Measurements from ENCODE around the gene HSD17B1.

DNA sequence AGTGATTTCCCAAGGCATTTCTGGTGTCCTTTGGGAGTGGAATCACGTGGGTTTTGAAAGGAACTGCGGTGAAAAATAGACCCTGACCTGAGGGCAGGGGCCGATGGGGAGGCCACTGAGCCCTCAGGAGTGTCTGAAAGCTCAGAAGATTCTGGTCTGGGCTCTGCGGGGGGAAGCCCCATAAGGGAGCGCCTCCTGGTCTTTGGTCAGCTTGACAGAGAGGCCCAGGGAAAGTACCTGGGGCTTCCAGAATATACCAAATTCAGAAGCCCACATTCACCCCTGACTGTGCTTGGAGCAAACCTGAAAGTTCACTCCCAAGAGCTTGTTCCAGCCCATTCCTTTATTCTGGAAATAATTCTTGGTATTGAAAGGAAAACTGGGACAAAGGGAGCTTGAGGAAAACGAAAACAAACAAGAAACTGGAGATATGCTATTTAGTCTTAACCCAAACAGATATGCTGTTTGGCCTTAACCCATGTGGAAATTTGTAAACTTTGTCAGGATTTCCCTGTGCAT lies 39.9 kb upstream of the HSD17B1 start:
- TF ChIP-seq EZH2 (IDR thresholded peaks at IDR 0.05; ENCODE audit: insufficient read depth, poor library complexity, severe bottlenecking) (no peak), EZH2phosphoT487 (IDR thresholded peaks at IDR 0.05; ENCODE audit: insufficient read depth, low read depth) (no peak)
